Stimulated activated naive CD8-positive, alpha-beta T cell treated with anti-CD3 and anti-CD28 coated beads, Interleukin-15, amount 100 ng/mL, for 72 hours (primary cell): ENCODE data around the gene KLHL18.
A peak's percentile ranks its signal among the peaks of the same experiment; 100 is the strongest.

ENCODE experiments used
- ATAC-seq: fragments of 150-1000 bp; cut with Tn5 transposase; 2 replicates; pipeline ENCODE4 v1.10.0; 2021; ENCODE audit warnings: mild to moderate bottlenecking, moderate library complexity
- DNase-seq, 2 donors: peaks; one replicate each; pipeline ENCODE4 v3.0.0; 2021 to 2022
- H3K27ac Mint-ChIP-seq, 2 donors: one replicate each; pipeline ENCODE4 v1.8.0; 2022; ENCODE audit warnings: mild to moderate bottlenecking in 2 of 2, mixed read lengths in 2 of 2, moderate library complexity in 2 of 2
- H3K27me3 Mint-ChIP-seq: one replicate; pipeline ENCODE4 v1.8.0; 2022; ENCODE audit warnings: mixed read lengths
- H3K4me1 Mint-ChIP-seq: one replicate; pipeline ENCODE4 v1.8.0; 2022; ENCODE audit warnings: mild to moderate bottlenecking, mixed read lengths
- H3K4me3 Mint-ChIP-seq, 2 donors: one replicate each; pipeline ENCODE4 v1.8.0; 2022; ENCODE audit warnings: mild to moderate bottlenecking in 2 of 2, mixed read lengths in 2 of 2, moderate library complexity in 1 of 2
- H3K9me3 Mint-ChIP-seq, 2 donors: one replicate each; pipeline ENCODE4 v1.8.0; 2022; ENCODE audit warnings: mixed read lengths in 2 of 2

The KLHL18 gene

GRCh38 chr3:47380601-47381316 is 98.0 kb downstream of the KLHL18 start, which contains the start of gene PTPN23:
TSS of gene PTPN23 (plus strand) at chr3:47381021. CDS start at chr3:47381097, 76 bp downstream.
- peak; percentile 99 for DNase-seq
- Mint-ChIP-seq H3K4me3 (peak within 1 kb of the TSS; percentile 100), H3K4me1 (peaks cover 57% of the 10 kb centered on the region), H3K27me3 (no peaks in the 10 kb centered on the region), H3K27ac (peak within 1 kb of the TSS; percentile 100), H3K9me3 (no peaks in the 10 kb centered on the region)
- peak; percentile 87 for ATAC-seq

GRCh38 chr3:47381317-47382157 is 98.8 kb downstream of the KLHL18 start:
- Mint-ChIP-seq H3K9me3 (no peaks in the 10 kb centered on the region), H3K4me1 (peaks cover 65% of the 10 kb centered on the region), H3K4me3 (peak overlapping the region; percentile 100), H3K27me3 (no peaks in the 10 kb centered on the region), H3K27ac (peak overlapping the region; percentile 95 to 100)
- DNase-seq = peak; percentile 78 to 82
- peak; percentile 75 for ATAC-seq

GRCh38 chr3:47384425-47384824 is 101.7 kb downstream of the KLHL18 start:
- ATAC-seq = no peak
- H3K4me3 Mint-ChIP-seq = no peak overlapping the region
- H3K27ac Mint-ChIP-seq = peak overlapping the region in 1 of 2 donors; percentile 76
- H3K27me3 Mint-ChIP-seq = no peaks in the 10 kb centered on the region
- DNase-seq = no peak
- no peaks in the 10 kb centered on the region for H3K9me3 Mint-ChIP-seq
- H3K4me1 Mint-ChIP-seq = peaks cover 65% of the 10 kb centered on the region

- Mint-ChIP-seq H3K27ac (no peak overlapping the region), H3K4me3 (no peak overlapping the region), H3K4me1 (peaks cover 60% of the 10 kb centered on the region), H3K27me3 (no peaks in the 10 kb centered on the region), H3K9me3 (no peaks in the 10 kb centered on the region)
- DNase-seq (no peak), ATAC-seq (no peak)
Measured at GRCh38 chr3:47385007-47385406, 102.3 kb downstream of the KLHL18 start.

GRCh38 chr3:47385796-47386195 is 103.1 kb downstream of the KLHL18 start:
- Mint-ChIP-seq H3K27me3 (no peaks in the 10 kb centered on the region), H3K9me3 (no peaks in the 10 kb centered on the region), H3K4me3 (no peak overlapping the region), H3K27ac (peak overlapping the region in 1 of 2 donors; percentile 47), H3K4me1 (peaks cover 54% of the 10 kb centered on the region)
- no peak for DNase-seq
- ATAC-seq = no peak

- Mint-ChIP-seq H3K27me3 (no peaks in the 10 kb centered on the region), H3K27ac (no peak overlapping the region), H3K4me3 (no peak overlapping the region), H3K4me1 (peaks cover 38% of the 10 kb centered on the region), H3K9me3 (no peaks in the 10 kb centered on the region)
- ATAC-seq (no peak), DNase-seq (no peak)
Measured at GRCh38 chr3:47392933-47393332, 110.2 kb downstream of the KLHL18 start.

GRCh38 chr3:47394140-47394870 is 111.6 kb downstream of the KLHL18 start:
- DNase-seq = no peak
- Mint-ChIP-seq H3K4me1 (peaks cover 38% of the 10 kb centered on the region), H3K9me3 (no peaks in the 10 kb centered on the region)

GRCh38 chr3:47394881-47395280 is 112.1 kb downstream of the KLHL18 start:
- H3K4me3 Mint-ChIP-seq = no peak overlapping the region
- peaks cover 38% of the 10 kb centered on the region for H3K4me1 Mint-ChIP-seq
- H3K9me3 Mint-ChIP-seq = no peaks in the 10 kb centered on the region
- H3K27me3 Mint-ChIP-seq = no peaks in the 10 kb centered on the region
- no peak for ATAC-seq
- no peak for DNase-seq
- H3K27ac Mint-ChIP-seq = no peak overlapping the region

More at GRCh38 chr3:47394140-47394870, 111.6 kb downstream of the KLHL18 start:
- H3K27ac Mint-ChIP-seq = no peak overlapping the region
- H3K27me3 Mint-ChIP-seq = no peaks in the 10 kb centered on the region
- ATAC-seq = no peak
- H3K4me3 Mint-ChIP-seq = no peak overlapping the region
